Stimulated activated CD8-positive, alpha-beta memory T cell treated with anti-CD3 and anti-CD28 coated beads, Interleukin-4, amount 100 ng/mL, for 24 hours (primary cell): Measurements from ENCODE around the gene HID1.
"Not testable (repeated sequence)": the region's sequence is repeated elsewhere in the genome, so short reads cannot be mapped to it uniquely, and the experiment has no call there.

ENCODE experiments used
- DNase-seq: peaks from one replicate; pipeline ENCODE4 v3.0.0-alpha.2; 2020; ENCODE audit warnings: low read depth

The HID1 gene

GRCh38 chr17:74922694-74923537, 49.6 kb downstream of the HID1 start, which contains the start of gene USH1G:
USH1G (minus strand) TSS chr17:74923255; CDS start chr17:74923073, 182 bp downstream.
- DNase-seq = no peak

- no peak for DNase-seq
Measured at GRCh38 chr17:74922172-74922571, 50.4 kb downstream of the HID1 start.

DNA sequence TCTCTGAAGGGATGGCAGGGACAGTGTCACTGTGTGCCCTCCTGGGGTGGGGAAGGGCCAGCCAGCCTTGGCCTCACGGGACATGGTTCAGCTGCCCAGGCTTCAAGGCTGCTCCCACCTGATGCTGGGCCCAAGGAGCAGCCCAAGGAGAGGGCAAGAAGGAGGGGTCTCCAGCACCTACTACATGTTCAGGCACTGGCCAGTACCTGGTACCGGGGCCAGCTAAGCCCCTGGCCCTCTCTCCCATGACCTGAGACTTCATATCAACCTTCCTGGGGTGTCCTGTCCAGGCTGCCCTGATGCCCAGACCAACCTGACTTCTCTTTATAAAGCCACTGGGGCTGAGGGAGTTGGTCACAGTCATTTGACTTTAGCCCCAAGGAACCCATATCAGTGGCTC, 50.8 kb downstream of the HID1 start:
- no peak for DNase-seq

GRCh38 chr17:74921026-74921681, 51.4 kb downstream of the HID1 start:
- no peak for DNase-seq

DNA sequence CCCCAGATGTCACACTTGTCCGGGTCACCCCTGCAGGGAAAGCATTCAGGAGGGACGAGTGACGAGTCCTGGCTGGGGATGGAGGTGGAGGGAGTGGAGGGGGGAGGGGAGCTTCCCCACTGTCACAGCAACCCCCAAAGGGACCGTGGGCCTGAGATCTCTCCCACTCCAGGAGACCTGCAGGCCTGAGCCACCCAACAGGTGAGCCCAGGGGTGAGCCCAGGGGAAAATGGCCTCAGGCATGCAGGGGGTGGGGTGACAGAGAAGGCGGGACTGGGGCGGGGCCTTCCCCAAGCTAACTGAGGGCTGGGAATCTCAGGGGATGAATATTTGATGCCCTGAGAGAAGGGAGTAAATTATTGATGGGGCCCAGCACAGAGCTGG, 51.9 kb downstream of the HID1 start:
- DNase-seq = no peak

- no peak for DNase-seq
Measured at GRCh38 chr17:74920306-74920620, 52.3 kb downstream of the HID1 start.

GRCh38 chr17:74919440-74920305, 52.9 kb downstream of the HID1 start:
- no peak for DNase-seq

- no peak for DNase-seq
Measured at GRCh38 chr17:74918906-74919305, 53.7 kb downstream of the HID1 start.

DNA sequence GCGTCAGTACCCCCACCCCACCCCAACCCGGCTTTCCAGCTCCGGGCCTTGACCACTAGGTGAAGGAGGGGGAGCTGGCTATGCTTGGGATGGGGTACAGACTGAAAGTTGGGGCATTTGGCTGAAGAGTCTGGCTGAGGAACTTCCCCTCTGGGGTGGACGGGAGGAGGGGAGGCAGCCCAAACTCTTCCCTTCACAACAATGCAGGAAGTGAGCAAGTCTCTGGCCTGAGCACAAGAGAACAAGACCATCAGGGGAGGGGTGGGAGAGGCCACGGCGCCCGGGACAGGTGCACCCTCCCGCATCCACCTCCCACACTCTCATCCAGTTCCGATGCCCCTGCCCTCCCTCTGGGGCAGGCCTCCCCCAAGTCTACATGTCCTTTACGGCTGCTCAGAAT, 55.1 kb downstream of the HID1 start:
- DNase-seq = no peak

GRCh38 chr17:74916851-74917199, 55.7 kb downstream of the HID1 start:
- DNase-seq = no peak

GRCh38 chr17:74916136-74916850, 56.3 kb downstream of the HID1 start:
- DNase-seq = no peak

GRCh38 chr17:74911423-74911822, 61.1 kb downstream of the HID1 start:
- DNase-seq = not testable (repeated sequence)

GRCh38 chr17:74909097-74909496, 63.5 kb downstream of the HID1 start:
- DNase-seq = not testable (repeated sequence)

DNA sequence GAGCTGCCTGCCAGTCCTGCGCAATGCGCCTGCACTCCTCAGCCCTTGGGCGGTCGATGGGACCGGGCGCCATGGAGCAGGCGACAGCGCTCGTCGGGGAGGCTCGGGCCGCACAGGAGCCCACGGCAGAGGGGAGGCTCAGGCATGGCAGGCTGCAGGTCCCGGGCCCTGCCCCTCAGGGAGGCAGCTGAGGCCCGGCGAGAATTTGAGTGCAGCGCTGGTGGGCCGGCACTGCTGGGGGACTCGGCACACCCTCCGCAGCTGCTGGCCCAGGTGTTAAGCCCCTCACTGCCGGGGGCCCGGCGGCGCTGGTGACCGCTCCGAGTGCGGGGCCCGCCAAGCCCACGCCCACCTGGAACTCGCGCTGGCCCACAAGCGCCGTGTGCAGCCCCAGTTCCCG, 65.5 kb downstream of the HID1 start:
- no peak for DNase-seq

DNA sequence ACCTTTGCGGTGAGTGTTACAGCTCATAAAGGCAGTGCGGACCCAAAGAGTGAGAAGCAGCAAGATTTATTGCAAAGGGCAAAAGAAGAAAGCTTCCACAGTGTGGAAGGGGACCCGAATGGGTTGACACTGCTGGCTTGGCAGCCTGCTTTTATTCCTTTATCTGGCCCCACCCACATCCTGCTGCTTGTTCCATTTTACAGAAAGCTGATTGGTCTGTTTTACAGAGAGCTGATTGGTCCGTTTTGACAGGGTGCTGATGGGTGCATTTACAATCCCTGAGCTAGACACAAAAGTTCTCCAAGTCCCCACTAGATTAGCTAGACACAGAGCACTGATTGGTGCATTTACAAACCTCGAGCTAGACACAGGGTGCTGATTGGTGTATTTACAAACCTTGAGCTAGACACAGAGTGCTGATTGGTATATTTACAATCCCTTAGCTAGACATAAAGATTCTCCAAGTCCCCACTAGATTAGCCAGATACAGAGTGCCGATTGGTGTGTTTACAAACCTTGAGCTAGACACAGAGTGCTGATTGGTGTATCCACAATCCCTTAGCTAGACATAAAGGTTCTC, 66.3 kb downstream of the HID1 start:
- DNase-seq = not testable (repeated sequence)

- no peak for DNase-seq
Measured at GRCh38 chr17:74904687-74905409, 67.7 kb downstream of the HID1 start.

GRCh38 chr17:74903671-74904070, 68.9 kb downstream of the HID1 start:
- DNase-seq = no peak

DNA sequence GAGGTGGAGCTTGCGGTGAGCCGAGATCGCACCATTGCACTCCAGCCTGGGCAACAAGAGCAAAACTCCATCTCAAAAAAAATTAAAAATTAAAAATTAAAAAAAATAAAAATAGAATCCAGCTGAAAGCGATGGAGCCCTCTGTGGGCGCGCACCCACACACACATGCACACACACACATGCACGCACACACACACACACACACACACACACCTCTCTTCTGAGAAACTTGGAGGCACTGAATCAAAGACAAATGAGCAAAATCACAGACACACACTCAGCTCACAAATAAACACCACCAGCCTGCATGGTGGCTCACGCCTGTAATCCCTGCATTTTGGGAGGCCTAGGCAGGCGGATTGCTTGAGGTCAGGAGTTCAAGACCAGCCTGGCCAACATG, 69.5 kb downstream of the HID1 start:
- no peak for DNase-seq

GRCh38 chr17:74901353-74902135, 71.0 kb downstream of the HID1 start:
- no peak for DNase-seq
